Transverse colon (tissue), 4 donors: ENCODE measurements around the gene SMAD4. TPM values are rescaled to one million over a fixed set of nuclear protein-coding genes. Genes with fewer than 3 reads are reported as not detected.

Source experiments
- DNase-seq: peaks from one replicate; pipeline ENCODE4 v3.0.0-alpha.2; 2019
- H3K27ac ChIP-seq, 4 donors: fragments of 200-600 bp; sonication (generic); 2 replicates each; pipeline ENCODE4 v1.5.1; 2016 to 2018; ENCODE audit warnings: inconsistent platforms in 4 of 4
- H3K27me3 ChIP-seq: fragments of 200-600 bp; sonication (generic); 2 replicates; pipeline ENCODE4 v1.5.1; 2017; ENCODE audit warnings: inconsistent platforms
- H3K36me3 ChIP-seq, 4 donors: fragments of 200-600 bp; sonication (generic); 2 replicates each; pipeline ENCODE4 v1.5.1; 2017 to 2019; ENCODE audit warnings: inconsistent platforms in 4 of 4
- H3K4me1 ChIP-seq, 4 donors: fragments of 200-600 bp; sonication (generic); 2 replicates each; pipeline ENCODE4 v1.5.1; 2017 to 2020; ENCODE audit warnings: inconsistent platforms in 4 of 4
- H3K4me3 ChIP-seq, 4 donors: fragments of 200-600 bp; sonication (generic); 1 replicate in 1 of 4; 2 replicates in 3 of 4; pipeline versions ENCODE4 v1.5.1 to v1.6.1; 2017 to 2019; ENCODE audit warnings: inconsistent platforms in 4 of 4
- H3K9me3 ChIP-seq, 2 donors: fragments of 200-600 bp; sonication (generic); 2 replicates each; pipeline ENCODE4 v1.5.1; 2017 to 2019; ENCODE audit warnings: inconsistent platforms in 2 of 2
- CTCF ChIP-seq, 5 experiments: fragments of 200-600 bp in 3 of 5; fragments of 450-650 bp in 2 of 5; sonication (generic) in 3 of 5; IDR thresholded peaks; 1 replicate in 2 of 5; 2 replicates in 3 of 5; pipeline ENCODE4 v1.5.1; 2016 to 2017; ENCODE audit warnings: antibody characterized with exemption in 5 of 5, inconsistent platforms in 3 of 5, mild to moderate bottlenecking in 2 of 5, moderate library complexity in 1 of 5
- EP300 ChIP-seq: sonication (generic); formaldehyde crosslinking; IDR thresholded peaks from one replicate; pipeline ENCODE4 v1.6.1; 2017; ENCODE audit warnings: antibody characterized with exemption, low read depth
- POLR2A ChIP-seq: fragments of 450-650 bp; IDR thresholded peaks from one replicate; pipeline ENCODE4 v1.6.1; 2016; ENCODE audit warnings: antibody characterized with exemption, mild to moderate bottlenecking, moderate library complexity
- POLR2AphosphoS5 ChIP-seq, 3 donors: sonication (generic); formaldehyde crosslinking; IDR thresholded peaks; one replicate each; pipeline ENCODE4 v1.6.1; 2016; ENCODE audit warnings: antibody characterized with exemption in 3 of 3
- WGBS, 2 donors: methylation state at CpG; one replicate each; pipeline ENCODE4 v1.1.5; 2018; ENCODE audit warnings: low coverage in 1 of 2; 5-methylcytosine and 5-hydroxymethylcytosine counted together
- in situ Hi-C, 4 donors: fragments of 200-750 bp; cut with MboI; loops; one replicate each; pipeline versions ENCODE4 v1.15.0 to v1.15.1; 2017; ENCODE audit warnings: low sequenced_read_pairs in 3 of 4, low pct_ligation_motif_present in 1 of 4, low pct_unique_long_range_greater_than_20kb in 1 of 4
- intact Hi-C: fragments of 100-400 bp; cut with DNase I; formaldehyde crosslinking; loops from one replicate; pipeline ENCODE4 v1.15.1; 2023; ENCODE audit warnings: low total_unique reads
- total RNA-seq, 4 donors: library from RNA; depleted of rRNA; stranded (reverse); fragments of >200 nt; gene quantifications; one replicate each; pipeline ENCODE4 v1.1.0, GENCODE V29; 2016

Gene SMAD4
- total RNA-seq, 4 donors from 2014 or later, result 77.1 to 172 (median 85.6) TPM

DNA sequence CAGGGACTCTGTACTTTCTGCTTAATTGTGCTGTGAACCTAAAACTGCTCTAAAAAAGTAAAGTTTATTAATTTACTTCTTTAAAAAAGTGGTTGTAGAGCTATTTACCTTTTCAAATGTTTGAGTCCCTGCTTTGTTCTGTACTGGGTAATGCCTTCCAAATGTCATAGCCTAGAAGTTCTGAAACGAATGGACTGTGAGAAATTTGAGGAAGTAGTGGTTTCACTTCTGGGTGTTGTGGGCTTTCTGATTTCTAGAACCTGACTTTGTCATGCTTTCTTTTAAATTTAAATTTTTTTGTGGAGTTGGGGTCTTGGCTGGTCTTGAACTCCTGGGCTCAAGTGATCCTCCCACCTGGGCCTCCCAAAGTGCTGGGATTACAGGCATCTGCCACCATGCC lies 44.6 kb downstream of the SMAD4 start:
- no peak overlapping the region for H3K27ac ChIP-seq
- intact Hi-C loops (no loop called here), in situ Hi-C loops (no loop called here)
- no peak for DNase-seq
- 59 to 64% methylated on average over 1 of the region's 1 CpG for WGBS, 2 donors
- no peak overlapping the region for H3K4me3 ChIP-seq
- no peaks in the 10 kb centered on the region for H3K27me3 ChIP-seq
- peaks cover 0 to 35% (median 17%) of the 10 kb centered on the region in 4 donors for H3K36me3 ChIP-seq
- H3K4me1 ChIP-seq, result peaks cover 0 to 5% (median 1%) of the 10 kb centered on the region in 4 donors
- TF ChIP-seq EP300 (no peak), CTCF (IDR thresholded peaks at IDR 0.05) (no peak), POLR2AphosphoS5 (IDR thresholded peaks at IDR 0.05) (no peak), POLR2A (no peak)
- H3K9me3 ChIP-seq, result no peaks in the 10 kb centered on the region

GRCh38 chr18:51076503-51076902 lies 46.5 kb downstream of the SMAD4 start:
- H3K4me3 ChIP-seq, result no peak overlapping the region
- DNase-seq, result no peak
- no peak overlapping the region for H3K27ac ChIP-seq
- peaks cover 0 to 5% (median 1%) of the 10 kb centered on the region in 4 donors for H3K4me1 ChIP-seq
- in situ Hi-C loops, result no loop called here
- peaks cover 0 to 49% (median 21%) of the 10 kb centered on the region in 4 donors for H3K36me3 ChIP-seq
- H3K27me3 ChIP-seq, result no peaks in the 10 kb centered on the region
- H3K9me3 ChIP-seq, result no peaks in the 10 kb centered on the region
- intact Hi-C loops, result no loop called here
- no peak for TF ChIP-seq POLR2A
- TF ChIP-seq EP300, result no peak
- no peak for TF ChIP-seq POLR2AphosphoS5 (IDR thresholded peaks at IDR 0.05)
- no peak for TF ChIP-seq CTCF (IDR thresholded peaks at IDR 0.05)
- WGBS, 2 donors, result 66 to 85% methylated on average over 4 of the region's 4 CpGs

GRCh38 chr18:51077217-51077616 lies 47.2 kb downstream of the SMAD4 start:
- no peak for TF ChIP-seq POLR2A
- no peak for TF ChIP-seq CTCF (IDR thresholded peaks at IDR 0.05)
- no peak for TF ChIP-seq POLR2AphosphoS5 (IDR thresholded peaks at IDR 0.05)
- TF ChIP-seq EP300, result no peak
- 37 to 47% methylated on average over 2 of the region's 2 CpGs for whole genome bisulfite sequencing, 2 donors
- H3K27me3 ChIP-seq, result no peaks in the 10 kb centered on the region
- no peak for DNase-seq
- peaks cover 0 to 5% (median 1%) of the 10 kb centered on the region in 4 donors for H3K4me1 ChIP-seq
- H3K36me3 ChIP-seq, result peaks cover 0 to 56% (median 21%) of the 10 kb centered on the region in 4 donors
- intact Hi-C loops (no loop called here), in situ Hi-C loops (no loop called here)
- H3K4me3 ChIP-seq, result no peak overlapping the region
- no peak overlapping the region for H3K27ac ChIP-seq
- H3K9me3 ChIP-seq, result no peaks in the 10 kb centered on the region

DNA sequence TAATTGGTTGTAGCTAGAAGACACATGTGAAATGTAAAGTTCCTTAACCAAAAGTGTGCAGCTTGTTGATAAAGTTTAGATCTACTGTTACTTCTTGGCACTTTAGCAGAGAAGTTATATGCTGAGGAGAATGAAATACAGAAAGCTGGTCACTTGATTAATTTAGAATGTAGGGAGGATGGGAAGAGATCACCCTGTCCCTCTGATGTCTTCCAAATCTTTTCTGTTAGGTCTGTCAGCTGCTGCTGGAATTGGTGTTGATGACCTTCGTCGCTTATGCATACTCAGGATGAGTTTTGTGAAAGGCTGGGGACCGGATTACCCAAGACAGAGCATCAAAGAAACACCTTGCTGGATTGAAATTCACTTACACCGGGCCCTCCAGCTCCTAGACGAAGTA lies 48.0 kb downstream of the SMAD4 start:
- TF ChIP-seq CTCF (IDR thresholded peaks at IDR 0.05) (no peak), EP300 (no peak), POLR2A (no peak), POLR2AphosphoS5 (IDR thresholded peaks at IDR 0.05) (no peak)
- intact Hi-C loops, result no loop called here
- no peak overlapping the region for H3K4me3 ChIP-seq
- H3K4me1 ChIP-seq, result peaks cover 0 to 5% (median 1%) of the 10 kb centered on the region in 4 donors
- DNase-seq, result no peak
- 97% methylated on average over 5 of the region's 5 CpGs; no CpG with 5 or more reads in 1 of the 2 donors for WGBS, 2 donors
- H3K27me3 ChIP-seq, result no peaks in the 10 kb centered on the region
- in situ Hi-C loops, result no loop called here
- H3K27ac ChIP-seq, result no peak overlapping the region
- no peaks in the 10 kb centered on the region for H3K9me3 ChIP-seq
- H3K36me3 ChIP-seq, result peaks cover 0 to 65% (median 21%) of the 10 kb centered on the region in 4 donors
